ENCODE results near the gene TMEM132D. TPM values are rescaled to one million over a fixed set of nuclear protein-coding genes. Genes with fewer than 3 reads are reported as not detected.

TMEM132D gene
- total and polyA plus RNA-seq, 4 donors: 0.06 to 0.20 (median 0.13) TPM

DNA sequence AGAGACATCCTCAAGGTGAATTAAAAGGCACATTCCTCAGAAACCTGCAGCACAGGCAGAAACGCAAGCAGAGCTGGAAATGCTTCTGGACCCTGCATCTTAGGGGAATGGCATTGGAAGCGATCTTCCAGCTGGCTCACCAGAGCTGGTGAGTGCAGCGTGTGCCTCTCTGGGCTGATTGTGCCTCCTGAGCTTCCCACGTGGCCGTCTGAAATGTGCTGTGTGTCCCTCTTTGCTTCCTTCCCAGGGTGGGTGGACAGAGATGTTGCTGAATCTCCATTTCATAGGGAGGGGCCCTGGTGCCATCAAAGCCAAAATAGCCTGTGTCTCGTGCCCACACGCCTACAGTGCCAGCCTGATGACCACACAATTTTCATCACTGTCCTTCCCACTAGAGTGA is 34.3 kb upstream of the TMEM132D start:
- Histone ChIP-seq H3K36me3 (ENCODE audit: control insufficient read depth in 4 of 4, insufficient read depth in 4 of 4, low read length in 4 of 4) (no peaks in the 10 kb centered on the region), H3K27ac (ENCODE audit: low read depth in 1 of 2, low read length in 1 of 2) (no peak overlapping the region), H3K9me3 (ENCODE audit: control insufficient read depth in 4 of 4, insufficient read depth in 3 of 4, low read length in 3 of 4) (peaks cover 0 to 13% (median 0%) of the 10 kb centered on the region in 4 donors), H3K4me1 (ENCODE audit: control insufficient read depth in 5 of 5, insufficient read depth in 5 of 5, low read length in 5 of 5) (no peaks in the 10 kb centered on the region), H3K9ac (ENCODE audit: insufficient read depth in 1 of 2, low read length in 2 of 2) (no peak overlapping the region), H3K4me3 (no peak overlapping the region), H3K27me3 (ENCODE audit: control insufficient read depth in 3 of 3, insufficient read depth in 3 of 3, low read length in 2 of 3) (no peaks in the 10 kb centered on the region)
- 42 to 52% methylated on average over 7 of the region's 7 CpGs for WGBS, 2 donors
- DNase-seq (no peak), ATAC-seq (ENCODE audit: insufficient read depth, low FRiP score) (no peak)
- no peak for TF ChIP-seq CTCF (IDR thresholded peaks at IDR 0.05; ENCODE audit: control extremely low read depth, extremely low read depth)

- Histone ChIP-seq H3K27me3 (ENCODE audit: control insufficient read depth in 3 of 3, insufficient read depth in 3 of 3, low read length in 2 of 3) (no peaks in the 10 kb centered on the region), H3K36me3 (ENCODE audit: control insufficient read depth in 4 of 4, insufficient read depth in 4 of 4, low read length in 4 of 4) (no peaks in the 10 kb centered on the region), H3K9ac (ENCODE audit: insufficient read depth in 1 of 2, low read length in 2 of 2) (no peak overlapping the region), H3K4me3 (no peak overlapping the region), H3K9me3 (ENCODE audit: control insufficient read depth in 4 of 4, insufficient read depth in 3 of 4, low read length in 3 of 4) (peaks cover 0 to 14% (median 0%) of the 10 kb centered on the region in 4 donors), H3K4me1 (ENCODE audit: control insufficient read depth in 5 of 5, insufficient read depth in 5 of 5, low read length in 5 of 5) (no peaks in the 10 kb centered on the region), H3K27ac (ENCODE audit: low read depth in 1 of 2, low read length in 1 of 2) (no peak overlapping the region)
- ATAC-seq (ENCODE audit: insufficient read depth, low FRiP score): no peak
- no peak for DNase-seq
- WGBS, 2 donors: 25 to 27% methylated on average over 5 of the region's 5 CpGs
- TF ChIP-seq CTCF (IDR thresholded peaks at IDR 0.05; ENCODE audit: control extremely low read depth, extremely low read depth): no peak
Measured at GRCh38 chr12:129937426-129937825, 33.6 kb upstream of the TMEM132D start.

DNA sequence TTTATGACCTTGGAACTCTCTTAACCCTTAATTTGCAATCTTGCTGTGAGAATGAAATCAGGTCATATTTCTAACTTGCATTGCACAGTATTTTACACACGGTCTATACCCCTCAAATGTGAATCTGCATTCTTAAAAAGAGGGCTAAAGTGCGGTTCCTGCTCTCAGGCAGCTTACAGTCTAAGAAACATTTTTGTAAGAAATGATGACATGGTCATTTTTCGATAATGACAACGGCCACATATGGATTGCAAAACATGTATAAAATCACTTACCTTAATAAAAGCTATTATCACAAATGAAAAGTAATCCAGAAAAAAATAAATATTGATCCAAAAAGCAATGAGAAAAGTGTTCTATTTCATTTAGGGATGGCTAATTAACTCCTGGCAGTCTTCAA is 24.8 kb upstream of the TMEM132D start:
- no peaks in the 10 kb centered on the region for H3K36me3 ChIP-seq (ENCODE audit: control insufficient read depth in 4 of 4, insufficient read depth in 4 of 4, low read length in 4 of 4)
- peaks cover 0 to 11% (median 0%) of the 10 kb centered on the region in 4 donors for H3K9me3 ChIP-seq (ENCODE audit: control insufficient read depth in 4 of 4, insufficient read depth in 3 of 4, low read length in 3 of 4)
- no peak overlapping the region for H3K9ac ChIP-seq (ENCODE audit: insufficient read depth in 1 of 2, low read length in 2 of 2)
- TF ChIP-seq CTCF (IDR thresholded peaks at IDR 0.05; ENCODE audit: control extremely low read depth, extremely low read depth): no peak
- WGBS, 2 donors: 87 to 96% methylated on average over 4 of the region's 4 CpGs
- no peaks in the 10 kb centered on the region for H3K27me3 ChIP-seq (ENCODE audit: control insufficient read depth in 3 of 3, insufficient read depth in 3 of 3, low read length in 2 of 3)
- no peak overlapping the region for H3K4me3 ChIP-seq
- H3K4me1 ChIP-seq (ENCODE audit: control insufficient read depth in 5 of 5, insufficient read depth in 5 of 5, low read length in 5 of 5): no peaks in the 10 kb centered on the region
- H3K27ac ChIP-seq (ENCODE audit: low read depth in 1 of 2, low read length in 1 of 2): no peak overlapping the region
- DNase-seq (no peak), ATAC-seq (ENCODE audit: insufficient read depth, low FRiP score) (no peak)

DNA sequence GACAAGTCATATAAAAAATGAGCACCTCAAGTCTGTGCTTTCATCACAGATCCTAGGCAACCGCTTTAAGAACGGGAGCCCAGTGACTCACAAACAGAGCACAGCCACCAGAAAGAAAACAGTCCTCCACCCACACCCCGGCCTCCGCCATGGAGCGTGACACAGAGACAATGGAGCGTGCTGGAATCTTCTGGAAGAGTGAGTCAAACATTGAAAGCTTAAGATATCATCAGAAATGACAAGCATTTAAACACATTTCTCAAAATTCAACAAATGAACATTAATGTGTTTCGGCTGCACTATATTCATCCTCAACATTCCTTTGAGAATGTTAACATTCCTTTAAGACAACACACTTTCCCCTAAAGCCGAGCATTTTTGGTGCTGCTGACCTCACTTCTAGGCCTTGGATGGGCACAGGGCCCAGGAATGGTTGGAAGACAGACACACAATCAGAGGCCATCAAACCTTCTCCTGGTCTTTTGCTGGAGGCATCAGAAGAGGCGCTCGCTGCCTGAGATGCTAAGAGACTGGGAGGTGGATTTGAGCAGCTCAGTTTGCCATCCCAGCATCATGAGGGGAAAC is 23.6 kb upstream of the TMEM132D start:
- H3K4me3 ChIP-seq: no peak overlapping the region
- no peak for DNase-seq
- no peaks in the 10 kb centered on the region for H3K4me1 ChIP-seq (ENCODE audit: control insufficient read depth in 5 of 5, insufficient read depth in 5 of 5, low read length in 5 of 5)

More for the DNA sequence above, 23.6 kb upstream of the TMEM132D start:
- no peaks in the 10 kb centered on the region for H3K36me3 ChIP-seq (ENCODE audit: control insufficient read depth in 4 of 4, insufficient read depth in 4 of 4, low read length in 4 of 4)
- ATAC-seq (ENCODE audit: insufficient read depth, low FRiP score): no peak
- H3K27ac ChIP-seq (ENCODE audit: low read depth in 1 of 2, low read length in 1 of 2): no peak overlapping the region
- no peak overlapping the region for H3K9ac ChIP-seq (ENCODE audit: insufficient read depth in 1 of 2, low read length in 2 of 2)
- H3K27me3 ChIP-seq (ENCODE audit: control insufficient read depth in 3 of 3, insufficient read depth in 3 of 3, low read length in 2 of 3): no peaks in the 10 kb centered on the region
- WGBS, 2 donors: 88 to 91% methylated on average over 10 of the region's 10 CpGs
- TF ChIP-seq CTCF (IDR thresholded peaks at IDR 0.05; ENCODE audit: control extremely low read depth, extremely low read depth): no peak
- H3K9me3 ChIP-seq (ENCODE audit: control insufficient read depth in 4 of 4, insufficient read depth in 3 of 4, low read length in 3 of 4): peaks cover 0 to 6% (median 0%) of the 10 kb centered on the region in 4 donors
